ENCODE data around the gene SH3BP2. TPM values are rescaled to one million over a fixed set of nuclear protein-coding genes. Genes with fewer than 3 reads are reported as not detected.

Gene SH3BP2
- total RNA-seq, 6 experiments from 2014 or later, result 17.6 to 25.4 (median 20.5) TPM

GRCh38 chr4:2858451-2859217 is 65.7 kb downstream of the SH3BP2 start:
- H3K4me1 Mint-ChIP-seq (ENCODE audit: low read depth), result peaks cover 65% of the 10 kb centered on the region
- H3K36me3 Mint-ChIP-seq (ENCODE audit: low read depth), result peaks cover 14% of the 10 kb centered on the region
- no peaks in the 10 kb centered on the region; the same call in none of the 2 replicates for H3K27me3 Mint-ChIP-seq (ENCODE audit: insufficient read depth)
- peak overlapping the region; percentile 61 for H3K27ac Mint-ChIP-seq
- H3K9me3 Mint-ChIP-seq, result no peaks in the 10 kb centered on the region
- no peak for TF ChIP-seq CTCF (IDR thresholded peaks at IDR 0.05)
- no peak for DNase-seq
- H3K4me3 Mint-ChIP-seq, result no peak overlapping the region

- no peaks in the 10 kb centered on the region; the same call in none of the 2 replicates for H3K27me3 Mint-ChIP-seq (ENCODE audit: insufficient read depth)
- no peaks in the 10 kb centered on the region for H3K9me3 Mint-ChIP-seq
- no peak overlapping the region for H3K4me3 Mint-ChIP-seq
- H3K36me3 Mint-ChIP-seq (ENCODE audit: low read depth), result peaks cover 14% of the 10 kb centered on the region
- H3K27ac Mint-ChIP-seq, result no peak overlapping the region
- peaks cover 65% of the 10 kb centered on the region for H3K4me1 Mint-ChIP-seq (ENCODE audit: low read depth)
- DNase-seq, result no peak
- no peak for TF ChIP-seq CTCF (IDR thresholded peaks at IDR 0.05)
Observed at GRCh38 chr4:2859514-2859913, 66.6 kb downstream of the SH3BP2 start.

GRCh38 chr4:2860391-2861348 is 67.8 kb downstream of the SH3BP2 start:
- Mint-ChIP-seq H3K4me3 (peak overlapping the region; percentile 43), H3K9me3 (no peaks in the 10 kb centered on the region), H3K27me3 (ENCODE audit: insufficient read depth) (no peaks in the 10 kb centered on the region; the same call in none of the 2 replicates), H3K27ac (peak overlapping the region; percentile 79), H3K36me3 (ENCODE audit: low read depth) (peaks cover 14% of the 10 kb centered on the region), H3K4me1 (ENCODE audit: low read depth) (peaks cover 65% of the 10 kb centered on the region)
- no peak for DNase-seq
- TF ChIP-seq CTCF (IDR thresholded peaks at IDR 0.05), result no peak

GRCh38 chr4:2861631-2862436 is 68.9 kb downstream of the SH3BP2 start:
- Mint-ChIP-seq H3K36me3 (ENCODE audit: low read depth) (peaks cover 8% of the 10 kb centered on the region; the same call in 1 of the 2 replicates), H3K4me1 (ENCODE audit: low read depth) (peaks cover 76% of the 10 kb centered on the region), H3K4me3 (0 out of 2 replicates have a peak overlapping the region, but pooled peaks have one; percentile 10), H3K27ac (peak overlapping the region; percentile 79), H3K27me3 (ENCODE audit: insufficient read depth) (no peaks in the 10 kb centered on the region; the same call in none of the 2 replicates), H3K9me3 (no peaks in the 10 kb centered on the region)
- no peak for TF ChIP-seq CTCF (IDR thresholded peaks at IDR 0.05)
- no peak for DNase-seq

- TF ChIP-seq CTCF (IDR thresholded peaks at IDR 0.05), result no peak
- Mint-ChIP-seq H3K27me3 (ENCODE audit: insufficient read depth) (no peaks in the 10 kb centered on the region; the same call in none of the 2 replicates), H3K4me3 (0 out of 2 replicates have a peak overlapping the region, but pooled peaks have one; percentile 10), H3K36me3 (ENCODE audit: low read depth) (peaks cover 6% of the 10 kb centered on the region; the same call in 1 of the 2 replicates), H3K4me1 (ENCODE audit: low read depth) (peaks cover 80% of the 10 kb centered on the region), H3K27ac (peak overlapping the region; percentile 79), H3K9me3 (no peaks in the 10 kb centered on the region)
- peak; percentile 53 for DNase-seq
Observed at GRCh38 chr4:2862528-2862927, 69.6 kb downstream of the SH3BP2 start.

Data from HFFc6 (cell line).